ENCODE data around the gene PGM5.

The PGM5 gene

GRCh38 chr9:68500457-68501381, 144.3 kb downstream of the PGM5 start:
- DNase-seq, result no peak

GRCh38 chr9:68502279-68502678, 145.9 kb downstream of the PGM5 start:
- DNase-seq, result no peak

- no peak for DNase-seq
Observed at GRCh38 chr9:68505681-68506409, 149.4 kb downstream of the PGM5 start.

GRCh38 chr9:68506551-68506950, 150.1 kb downstream of the PGM5 start:
- no peak for DNase-seq

- DNase-seq, result no peak
Observed at GRCh38 chr9:68507130-68507805, 150.9 kb downstream of the PGM5 start.

GRCh38 chr9:68507806-68508145, 151.4 kb downstream of the PGM5 start:
- no peak for DNase-seq

GRCh38 chr9:68508547-68508946, 152.1 kb downstream of the PGM5 start:
- no peak for DNase-seq

- DNase-seq, result no peak
Observed at GRCh38 chr9:68509689-68510088, 153.3 kb downstream of the PGM5 start.

GRCh38 chr9:68513385-68513784, 157.0 kb downstream of the PGM5 start:
- DNase-seq, result no peak

- no peak for DNase-seq
Observed at GRCh38 chr9:68513981-68514380, 157.6 kb downstream of the PGM5 start.

- DNase-seq, result no peak
Observed at GRCh38 chr9:68515326-68516017, 159.1 kb downstream of the PGM5 start.

- DNase-seq, result no peak
Observed at GRCh38 chr9:68522131-68522530, 165.7 kb downstream of the PGM5 start.

GRCh38 chr9:68522954-68523353, 166.5 kb downstream of the PGM5 start:
- DNase-seq, result no peak

- no peak for DNase-seq
Observed at GRCh38 chr9:68523367-68523936, 167.0 kb downstream of the PGM5 start.

- no peak for DNase-seq
Observed at GRCh38 chr9:68530618-68531017, 174.2 kb downstream of the PGM5 start.

GRCh38 chr9:68532131-68532530, 175.7 kb downstream of the PGM5 start:
- DNase-seq, result no peak

GRCh38 chr9:68533678-68534077, 177.3 kb downstream of the PGM5 start:
- no peak for DNase-seq

- no peak for DNase-seq
Observed at GRCh38 chr9:68536876-68537615, 180.6 kb downstream of the PGM5 start.

- no peak for DNase-seq
Observed at GRCh38 chr9:68537616-68537880, 181.1 kb downstream of the PGM5 start.

- no peak for DNase-seq
Observed at GRCh38 chr9:68538200-68538599, 181.8 kb downstream of the PGM5 start.

- DNase-seq, result no peak
Observed at GRCh38 chr9:68540712-68541535, 184.5 kb downstream of the PGM5 start, which contains the start of gene TMEM252. TMEM252 (minus strand) TSS chr9:68540883; CDS start chr9:68540814, 69 bp downstream.
